ENCODE data around the gene MAPK8IP1. TPM values are rescaled to one million over a fixed set of nuclear protein-coding genes. Genes with fewer than 3 reads are reported as not detected.
"Not testable (repeated sequence)": the region's sequence is repeated elsewhere in the genome, so short reads cannot be mapped to it uniquely, and the experiment has no call there.

The MAPK8IP1 gene
- total RNA-seq: 10 to 100 TPM in 3 of 4 donors, 1 to 10 TPM in 1; 9.8 to 17.5 (median 13.8) TPM

- H3K4me1 ChIP-seq: peaks cover 0 to 20% (median 3%) of the 10 kb centered on the region in 3 donors
- TF ChIP-seq POLR2AphosphoS5 (IDR thresholded peaks at IDR 0.05) (no peak), CTCF (IDR thresholded peaks at IDR 0.05) (peak in 1 of 4 experiments; percentile 0)
- 17 to 20% methylated on average over 1 to 2 of the region's 73 CpGs for WGBS, 2 donors (ENCODE audit: low coverage in 1 of 2)
- H3K27me3 ChIP-seq: no peaks in the 10 kb centered on the region
- no peaks in the 10 kb centered on the region for H3K9me3 ChIP-seq
- peak; percentile 76 for ATAC-seq
- H3K36me3 ChIP-seq: peaks cover 0 to 32% of the 10 kb centered on the region in 2 donors
- peak within 1 kb of the TSS; percentile 29 to 61 for H3K4me3 ChIP-seq
- H3K27ac ChIP-seq: no peak within 1 kb of the TSS
Measured at GRCh38 chr11:45885274-45885920, at the start of gene MAPK8IP1. Gene MAPK8IP1, plus strand, starts transcription at chr11:45885651. Its CDS starts 170 bp downstream, at chr11:45885821.

- Histone ChIP-seq H3K9me3 (no peaks in the 10 kb centered on the region), H3K36me3 (no peaks in the 10 kb centered on the region), H3K27me3 (peaks cover under 1% of the 10 kb centered on the region), H3K4me3 (no peak overlapping the region), H3K27ac (no peak overlapping the region), H3K4me1 (peaks cover 0 to 7% (median 6%) of the 10 kb centered on the region in 3 donors)
- ATAC-seq: no peak
- WGBS, 2 donors (ENCODE audit: low coverage in 1 of 2): 78 to 86% methylated on average over 1 to 6 of the region's 6 CpGs
- TF ChIP-seq POLR2A (IDR thresholded peaks at IDR 0.05): no peak
- no peak for TF ChIP-seq CTCF (IDR thresholded peaks at IDR 0.05)
- TF ChIP-seq POLR2AphosphoS5 (IDR thresholded peaks at IDR 0.05): no peak
- no peak for TF ChIP-seq EP300 (IDR thresholded peaks at IDR 0.05)
Measured at GRCh38 chr11:45839204-45839603, 46.2 kb upstream of the MAPK8IP1 start.

GRCh38 chr11:45840251-45840650 is 45.2 kb upstream of the MAPK8IP1 start:
- H3K27ac ChIP-seq, H3K27me3 ChIP-seq, ATAC-seq, H3K36me3 ChIP-seq, H3K4me3 ChIP-seq, H3K9me3 ChIP-seq, H3K4me1 ChIP-seq: not testable (repeated sequence)
- 89 to 96% methylated on average over 4 to 9 of the region's 13 CpGs for WGBS, 2 donors (ENCODE audit: low coverage in 1 of 2)

GRCh38 chr11:45843158-45843924 is 42.1 kb upstream of the MAPK8IP1 start:
- H3K36me3 ChIP-seq: no peaks in the 10 kb centered on the region
- peak overlapping the region in 1 of 2 donors; percentile 13 for H3K4me3 ChIP-seq
- 3 to 14% methylated on average over 12 to 22 of the region's 22 CpGs for WGBS, 2 donors (ENCODE audit: low coverage in 1 of 2)
- H3K27ac ChIP-seq: peak overlapping the region; percentile 77 to 84 (median 77)
- ATAC-seq: peak; percentile 67
- no peaks in the 10 kb centered on the region for H3K9me3 ChIP-seq
- H3K27me3 ChIP-seq: no peaks in the 10 kb centered on the region
- TF ChIP-seq POLR2AphosphoS5 (IDR thresholded peaks at IDR 0.05): peak; percentile 61
- peak; percentile 89 to 95 (median 94) for TF ChIP-seq CTCF (IDR thresholded peaks at IDR 0.05)
- no peak for TF ChIP-seq EP300 (IDR thresholded peaks at IDR 0.05)
- peaks cover 2 to 23% (median 9%) of the 10 kb centered on the region in 3 donors for H3K4me1 ChIP-seq

GRCh38 chr11:45844822-45845578 is 40.5 kb upstream of the MAPK8IP1 start:
- TF ChIP-seq EP300 (IDR thresholded peaks at IDR 0.05): no peak
- TF ChIP-seq CTCF (IDR thresholded peaks at IDR 0.05): no peak
- TF ChIP-seq POLR2A (IDR thresholded peaks at IDR 0.05): no peak
- TF ChIP-seq POLR2AphosphoS5 (IDR thresholded peaks at IDR 0.05): no peak
- peak overlapping the region in 1 of 4 donors; percentile 99 for H3K27ac ChIP-seq
- WGBS, 2 donors (ENCODE audit: low coverage in 1 of 2): 64 to 81% methylated on average over 1 to 3 of the region's 3 CpGs
- no peaks in the 10 kb centered on the region for H3K27me3 ChIP-seq
- H3K4me3 ChIP-seq: no peak overlapping the region
- no peak for ATAC-seq
- H3K4me1 ChIP-seq: peaks cover 4 to 40% (median 17%) of the 10 kb centered on the region in 3 donors
- H3K36me3 ChIP-seq: no peaks in the 10 kb centered on the region
- H3K9me3 ChIP-seq: no peaks in the 10 kb centered on the region

All from gastroesophageal sphincter (tissue), 4 donors.